GM18508 (cell line): ENCODE measurements around the gene ICAM4.
"Not testable (repeated sequence)": the region's sequence is repeated elsewhere in the genome, so short reads cannot be mapped to it uniquely, and the experiment has no call there.

Source experiments
- ATAC-seq: cut with Tn5 transposase; IDR thresholded peaks from one replicate; pipeline ENCODE4 v1.9.1; 2021; ENCODE audit warnings: moderate number of reproducible peaks; ENCODE audit not compliant: insufficient read depth, unreplicated experiment

The ICAM4 gene, protein sequence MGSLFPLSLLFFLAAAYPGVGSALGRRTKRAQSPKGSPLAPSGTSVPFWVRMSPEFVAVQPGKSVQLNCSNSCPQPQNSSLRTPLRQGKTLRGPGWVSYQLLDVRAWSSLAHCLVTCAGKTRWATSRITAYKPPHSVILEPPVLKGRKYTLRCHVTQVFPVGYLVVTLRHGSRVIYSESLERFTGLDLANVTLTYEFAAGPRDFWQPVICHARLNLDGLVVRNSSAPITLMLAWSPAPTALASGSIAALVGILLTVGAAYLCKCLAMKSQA

DNA sequence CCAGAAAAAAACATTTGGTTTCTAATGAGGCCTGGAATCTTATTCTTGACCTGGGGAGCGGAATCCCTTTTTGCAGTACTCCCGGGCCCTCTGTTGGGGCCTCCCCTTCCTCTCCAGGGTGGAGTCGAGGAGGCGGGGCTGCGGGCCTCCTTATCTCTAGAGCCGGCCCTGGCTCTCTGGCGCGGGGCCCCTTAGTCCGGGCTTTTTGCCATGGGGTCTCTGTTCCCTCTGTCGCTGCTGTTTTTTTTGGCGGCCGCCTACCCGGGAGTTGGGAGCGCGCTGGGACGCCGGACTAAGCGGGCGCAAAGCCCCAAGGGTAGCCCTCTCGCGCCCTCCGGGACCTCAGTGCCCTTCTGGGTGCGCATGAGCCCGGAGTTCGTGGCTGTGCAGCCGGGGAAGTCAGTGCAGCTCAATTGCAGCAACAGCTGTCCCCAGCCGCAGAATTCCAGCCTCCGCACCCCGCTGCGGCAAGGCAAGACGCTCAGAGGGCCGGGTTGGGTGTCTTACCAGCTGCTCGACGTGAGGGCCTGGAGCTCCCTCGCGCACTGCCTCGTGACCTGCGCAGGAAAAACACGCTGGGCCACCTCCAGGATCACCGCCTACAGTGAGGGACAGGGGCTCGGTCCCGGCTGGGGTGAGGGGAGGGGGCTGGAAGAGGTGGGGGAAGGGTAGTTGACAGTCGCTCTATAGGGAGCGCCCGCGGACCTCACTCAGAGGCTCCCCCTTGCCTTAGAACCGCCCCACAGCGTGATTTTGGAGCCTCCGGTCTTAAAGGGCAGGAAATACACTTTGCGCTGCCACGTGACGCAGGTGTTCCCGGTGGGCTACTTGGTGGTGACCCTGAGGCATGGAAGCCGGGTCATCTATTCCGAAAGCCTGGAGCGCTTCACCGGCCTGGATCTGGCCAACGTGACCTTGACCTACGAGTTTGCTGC lies at the start of gene ICAM4:
Gene ICAM4 (plus strand): TSS at position 153 of the 935 bp plus-strand sequence. CDS start 58 bp downstream, at position 211.
- ATAC-seq = no peak

DNA sequence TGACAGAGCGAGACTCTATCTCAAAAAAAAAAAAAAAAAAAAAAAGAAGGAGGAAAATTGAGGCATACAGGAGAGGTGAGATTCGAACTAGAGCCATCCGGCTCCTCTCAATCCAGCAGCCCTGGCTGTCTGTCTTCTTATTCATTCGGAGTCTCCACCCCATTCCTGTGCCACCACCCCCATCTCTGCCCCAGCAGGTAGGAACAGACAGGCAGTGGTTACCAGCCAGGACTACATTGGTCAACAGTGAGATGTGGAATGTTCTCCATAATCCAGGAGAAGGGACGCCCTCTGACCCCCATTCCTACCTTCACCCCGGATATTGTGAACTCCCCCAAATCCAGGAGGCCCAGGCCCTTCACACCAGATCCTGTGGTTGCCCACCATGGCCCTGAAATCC lies 49.1 kb upstream of the ICAM4 start:
- no peak for ATAC-seq

DNA sequence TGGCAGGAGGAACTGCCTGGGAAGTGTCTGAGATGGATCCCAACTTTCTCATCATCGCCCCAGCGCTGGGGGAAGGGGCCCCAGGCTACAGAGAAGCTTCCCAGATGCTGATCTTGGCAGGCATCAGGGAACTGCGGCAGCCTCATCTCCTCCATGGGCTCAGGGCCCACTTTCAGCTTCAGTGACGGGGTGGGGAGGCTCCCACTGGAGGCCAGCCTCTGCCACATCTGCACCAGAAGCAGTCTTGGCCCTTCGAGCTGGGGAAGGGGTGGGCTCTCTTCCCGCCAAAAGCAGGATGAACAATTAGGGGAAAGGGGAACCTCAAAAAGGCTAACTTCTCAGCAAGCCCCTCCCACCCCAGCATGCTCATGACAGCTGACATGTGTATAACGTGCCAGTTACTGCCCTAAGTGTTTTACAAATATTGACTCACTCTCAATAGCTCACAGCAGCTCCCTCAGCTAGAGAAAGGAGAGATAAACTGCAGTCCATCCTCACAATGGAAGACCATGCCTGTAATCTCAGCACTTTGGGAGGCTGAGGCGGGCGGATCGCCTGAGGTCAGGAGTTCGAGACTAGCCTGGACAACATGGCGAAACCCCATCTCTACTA lies 48.5 kb upstream of the ICAM4 start:
- no peak for ATAC-seq

DNA sequence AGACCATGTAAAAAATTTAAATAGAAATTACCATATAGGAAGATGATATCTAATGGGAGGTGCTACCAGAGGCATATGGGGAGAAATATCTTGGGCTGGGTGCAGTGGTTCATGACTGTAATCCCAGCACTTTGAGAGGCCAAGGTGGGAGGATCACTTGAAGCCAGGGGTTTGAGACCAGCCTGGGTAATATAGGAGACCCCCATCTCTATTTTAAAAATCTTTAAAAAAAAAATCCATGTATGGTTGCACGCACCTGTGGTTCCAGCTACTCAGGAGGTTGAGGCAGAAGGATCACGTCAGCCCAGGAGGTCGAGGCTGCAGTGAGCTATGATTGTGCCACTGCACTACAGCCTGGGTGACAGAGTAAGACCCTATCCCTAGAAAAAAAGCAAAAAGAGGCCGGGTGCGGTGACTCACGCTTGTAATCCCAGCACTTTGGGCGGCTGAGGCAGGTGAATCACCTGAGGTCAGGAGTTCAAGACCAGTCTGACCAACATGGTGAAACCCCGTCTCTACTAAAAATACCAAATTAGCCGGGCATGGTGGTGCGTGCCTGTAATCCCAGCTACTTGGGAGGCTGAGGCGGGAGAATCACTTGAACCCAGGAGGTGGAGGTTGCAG lies 44.8 kb upstream of the ICAM4 start:
- not testable (repeated sequence) for ATAC-seq

DNA sequence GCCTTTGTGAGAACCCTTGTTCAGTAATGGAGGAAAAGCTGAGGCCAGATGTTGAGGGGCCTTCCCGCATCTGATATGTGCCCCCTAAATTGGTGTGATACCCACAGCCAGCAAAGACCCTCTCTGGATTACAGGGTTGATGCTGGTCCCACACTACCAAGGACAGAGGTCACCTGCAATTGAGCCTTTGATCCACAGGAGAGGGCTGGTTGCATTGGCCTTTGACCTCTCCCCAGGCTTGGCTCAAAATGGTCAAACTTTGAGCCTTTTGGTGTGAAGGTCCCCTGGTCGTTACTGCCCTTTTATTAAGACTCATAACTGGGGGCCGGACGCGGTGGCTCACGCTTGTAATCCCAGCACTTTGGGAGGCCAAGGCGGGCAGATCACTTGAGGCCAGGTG lies 43.1 kb upstream of the ICAM4 start:
- no peak for ATAC-seq

DNA sequence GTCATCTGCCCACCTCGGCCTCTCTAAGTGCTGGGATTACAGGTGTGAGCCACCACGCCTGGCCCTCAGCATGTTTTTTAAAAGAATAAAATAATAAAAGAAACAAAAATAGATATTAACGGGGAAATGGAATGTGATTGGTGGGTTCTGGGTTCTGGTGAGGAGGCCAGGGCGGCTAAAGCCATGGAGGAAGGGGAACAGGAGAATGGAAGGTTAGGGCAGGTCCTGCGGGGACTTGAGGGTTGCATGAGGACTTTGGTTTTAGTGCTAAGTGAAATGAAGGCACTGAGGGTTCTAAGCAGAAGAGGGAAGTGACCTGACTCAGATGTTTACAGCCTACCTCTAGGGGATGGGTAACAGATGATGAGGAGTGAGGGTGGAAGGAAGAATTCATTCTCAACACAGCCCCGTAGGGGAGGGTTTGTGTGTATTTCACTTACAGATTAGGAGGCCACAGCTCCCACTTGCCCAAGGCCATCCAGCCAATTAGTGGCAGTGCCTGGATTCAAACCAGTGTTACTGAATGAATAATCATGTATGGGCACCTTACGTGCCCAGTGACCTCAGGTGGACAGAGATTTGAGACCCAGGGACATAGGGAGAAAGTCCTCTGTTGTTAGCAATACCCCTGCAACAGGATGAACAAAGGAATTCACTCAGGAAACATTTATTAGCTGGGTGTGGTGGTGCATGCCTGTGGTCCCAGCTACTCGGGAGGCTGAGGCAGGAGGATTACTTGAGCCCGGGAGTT lies 41.4 kb upstream of the ICAM4 start:
- no peak for ATAC-seq

DNA sequence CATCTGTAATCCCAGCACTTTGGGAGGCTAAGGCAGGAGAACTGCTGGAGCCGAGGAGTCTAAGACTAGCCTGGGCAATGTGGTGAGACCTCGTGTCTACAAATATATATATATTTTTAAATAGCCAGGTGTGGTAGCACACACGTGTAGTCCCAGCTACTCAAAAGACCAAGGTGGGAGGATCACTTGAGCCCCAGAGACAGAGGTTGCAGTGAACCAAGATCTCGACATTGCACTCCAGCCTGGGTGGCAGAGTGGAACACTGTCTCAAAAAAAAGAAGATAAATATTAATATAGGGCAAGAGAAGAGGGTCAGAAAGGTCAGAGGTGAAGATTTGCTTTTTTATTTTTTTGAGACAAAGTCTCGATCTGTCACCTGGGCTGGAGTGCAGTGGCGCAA lies 40.2 kb upstream of the ICAM4 start:
- no peak for ATAC-seq

DNA sequence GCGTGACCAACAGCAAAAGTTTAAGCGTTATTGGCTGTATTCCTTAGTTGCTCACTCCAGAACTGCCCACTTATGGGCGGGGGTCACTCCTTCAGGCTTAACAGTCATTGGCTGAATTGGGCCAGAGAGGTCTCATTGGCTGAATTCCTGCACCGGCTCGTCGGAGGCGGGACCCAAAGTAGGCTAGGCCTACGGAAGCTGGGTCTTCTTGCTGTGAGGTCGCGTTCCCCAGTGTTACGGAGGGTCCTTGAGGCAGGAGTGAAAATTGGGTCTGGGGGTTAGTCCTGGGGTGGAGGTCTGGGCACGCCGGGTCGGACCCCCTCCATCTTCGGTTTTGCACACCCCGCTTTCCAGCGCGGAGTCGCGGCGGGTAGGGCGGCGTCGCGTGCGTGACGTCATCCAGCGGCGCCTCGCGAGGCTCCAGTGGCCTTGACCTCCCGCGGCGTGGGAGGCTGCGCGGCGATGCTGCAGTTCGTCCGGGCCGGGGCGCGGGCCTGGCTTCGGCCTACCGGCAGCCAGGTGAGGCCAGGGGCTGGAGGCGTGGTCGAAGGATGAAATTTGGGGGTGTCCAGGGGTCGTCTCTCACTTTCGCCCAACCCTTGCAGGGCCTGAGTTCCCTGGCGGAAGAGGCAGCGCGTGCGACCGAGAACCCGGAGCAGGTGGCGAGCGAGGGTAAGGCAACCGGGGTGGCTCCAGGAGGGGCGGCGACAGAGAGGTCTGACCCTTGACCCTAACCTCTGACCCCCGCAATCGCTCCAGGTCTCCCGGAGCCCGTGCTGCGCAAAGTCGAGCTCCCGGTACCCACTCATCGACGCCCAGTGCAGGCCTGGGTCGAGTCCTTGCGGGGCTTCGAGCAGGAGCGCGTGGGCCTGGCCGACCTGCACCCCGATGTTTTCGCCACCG lies 34.7 kb upstream of the ICAM4 start, which contains the start of gene MRPL4:
Gene MRPL4 (plus strand): TSS at position 423 of the 903 bp plus-strand sequence. CDS start 40 bp downstream, at position 463.
- peak; percentile 76 for ATAC-seq

DNA sequence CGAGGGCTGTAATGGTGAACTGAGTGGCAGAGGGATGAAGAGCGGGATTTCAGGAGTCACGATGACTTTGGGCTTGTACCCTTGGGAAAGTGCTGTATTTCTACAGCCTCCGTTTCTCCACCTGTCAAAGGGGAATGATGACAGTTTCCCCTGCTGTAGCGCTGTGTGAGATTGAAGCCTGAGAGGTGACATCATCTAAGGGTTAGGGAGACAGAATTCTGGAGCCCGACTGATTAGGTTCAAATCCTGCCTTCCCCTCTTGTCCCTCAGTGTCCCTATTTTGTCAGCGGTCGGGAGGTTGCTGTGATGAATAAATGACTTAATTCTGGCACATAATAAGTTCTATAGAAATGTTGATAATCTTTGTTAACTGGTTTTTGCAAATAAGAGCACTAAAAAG lies 34.0 kb upstream of the ICAM4 start:
- ATAC-seq = no peak

DNA sequence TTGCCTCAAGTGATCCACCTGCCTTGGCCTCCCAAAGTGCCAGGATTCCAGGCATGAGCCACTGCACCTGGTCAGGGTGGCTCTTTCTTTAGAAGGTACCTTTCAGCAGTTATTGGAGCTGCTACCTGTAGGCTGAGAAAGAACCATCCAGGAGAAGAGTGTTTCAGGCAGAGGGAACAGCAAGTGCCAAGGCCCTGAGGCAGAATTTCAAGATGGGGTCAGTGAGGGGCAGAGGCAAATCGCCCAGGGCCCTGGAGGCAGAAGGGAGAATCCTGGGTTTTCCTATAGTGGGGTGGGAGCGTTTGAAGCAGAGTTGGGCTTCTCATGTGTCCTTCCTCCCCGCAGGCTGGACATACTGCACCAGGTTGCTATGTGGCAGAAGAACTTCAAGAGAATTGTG lies 32.5 kb upstream of the ICAM4 start:
- ATAC-seq = no peak

DNA sequence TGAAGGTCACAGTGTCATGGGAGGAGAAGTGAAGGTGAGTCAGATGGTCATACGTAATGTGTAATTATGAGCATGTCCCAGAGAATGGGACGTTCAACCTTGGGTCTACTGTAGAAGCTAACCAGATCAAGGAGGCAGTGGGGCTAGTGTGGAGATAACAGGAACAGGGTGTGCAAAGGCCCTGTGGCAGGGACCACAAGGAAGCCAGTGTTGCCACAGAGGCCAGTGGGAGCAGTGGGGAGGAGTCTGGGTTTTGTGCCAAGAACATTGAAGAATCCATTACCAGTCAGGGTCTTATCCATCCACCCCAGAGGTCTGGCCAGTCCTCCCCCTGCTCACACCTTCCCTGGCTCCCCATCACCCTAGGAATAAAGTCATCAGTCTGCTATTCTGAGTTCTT lies 31.4 kb upstream of the ICAM4 start:
- ATAC-seq = no peak

DNA sequence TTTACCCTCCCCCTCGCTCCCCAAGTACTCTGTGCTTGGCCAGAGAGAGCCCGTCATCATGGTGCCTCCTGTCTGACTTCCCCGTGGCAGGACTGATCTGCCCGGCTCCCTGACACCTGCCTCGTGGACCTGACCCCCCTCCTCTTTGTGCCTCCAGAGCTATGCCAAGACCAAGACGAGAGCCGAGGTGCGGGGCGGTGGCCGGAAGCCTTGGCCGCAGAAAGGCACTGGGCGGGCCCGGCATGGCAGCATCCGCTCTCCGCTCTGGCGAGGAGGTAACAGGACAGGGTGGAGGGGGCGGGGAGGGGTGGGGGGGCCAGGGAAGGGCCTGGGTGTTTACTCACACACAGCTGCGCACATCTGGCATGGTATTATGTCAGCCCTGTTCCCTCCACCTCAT lies 30.2 kb upstream of the ICAM4 start:
- ATAC-seq = no peak

DNA sequence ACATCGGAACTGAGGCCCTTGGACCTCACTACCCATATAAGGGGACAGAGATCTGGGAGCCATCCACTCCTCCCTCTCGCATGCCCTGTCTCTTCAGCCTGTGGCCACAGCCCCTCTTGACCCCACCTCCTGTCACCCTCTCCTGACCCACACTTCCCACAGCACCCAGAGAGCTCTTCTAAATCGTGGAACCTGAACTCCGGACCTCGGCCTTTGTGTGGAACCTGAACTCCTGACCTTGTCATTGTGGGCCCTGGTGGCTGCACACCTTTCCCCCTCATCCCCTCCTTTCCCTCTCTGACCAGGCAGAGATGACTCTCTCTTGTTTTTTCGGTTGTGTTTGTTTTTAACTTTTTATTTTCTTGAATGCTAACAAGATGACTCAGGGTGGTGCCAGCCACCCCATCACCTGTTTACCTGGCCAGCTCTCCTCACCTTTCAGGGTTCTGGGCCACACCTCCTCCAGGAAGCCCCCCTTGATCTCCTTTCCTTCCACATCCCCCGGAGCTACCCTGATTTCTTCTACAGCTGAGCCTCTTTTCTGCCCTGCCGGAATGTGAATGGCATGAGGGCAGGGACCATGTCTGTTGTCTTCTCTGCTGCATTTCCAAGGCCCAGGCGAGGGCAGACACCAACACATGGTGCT lies 29.7 kb upstream of the ICAM4 start:
- no peak for ATAC-seq

DNA sequence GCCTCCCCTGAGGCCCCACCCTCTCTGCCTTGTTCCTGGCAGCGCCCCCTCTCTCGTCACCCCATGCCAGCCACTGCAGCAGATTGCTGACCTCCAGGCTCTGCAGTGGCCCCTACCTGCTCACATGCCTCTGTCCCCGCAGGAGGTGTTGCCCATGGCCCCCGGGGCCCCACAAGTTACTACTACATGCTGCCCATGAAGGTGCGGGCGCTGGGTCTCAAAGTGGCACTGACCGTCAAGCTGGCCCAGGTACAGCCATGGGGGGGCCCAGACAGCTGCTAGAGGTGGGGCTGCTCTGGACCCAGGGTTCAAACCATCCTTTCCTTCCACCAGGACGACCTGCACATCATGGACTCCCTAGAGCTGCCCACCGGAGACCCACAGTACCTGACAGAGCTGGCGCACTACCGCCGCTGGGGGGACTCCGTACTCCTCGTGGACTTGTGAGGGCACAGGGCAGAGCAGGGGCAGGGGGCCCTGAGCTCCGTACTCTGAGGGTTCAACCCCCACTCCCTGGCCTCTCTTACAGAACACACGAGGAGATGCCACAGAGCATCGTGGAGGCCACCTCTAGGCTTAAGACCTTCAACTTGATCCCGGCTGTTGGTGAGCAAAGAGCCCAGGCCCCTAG lies 28.6 kb upstream of the ICAM4 start:
- ATAC-seq = no peak

DNA sequence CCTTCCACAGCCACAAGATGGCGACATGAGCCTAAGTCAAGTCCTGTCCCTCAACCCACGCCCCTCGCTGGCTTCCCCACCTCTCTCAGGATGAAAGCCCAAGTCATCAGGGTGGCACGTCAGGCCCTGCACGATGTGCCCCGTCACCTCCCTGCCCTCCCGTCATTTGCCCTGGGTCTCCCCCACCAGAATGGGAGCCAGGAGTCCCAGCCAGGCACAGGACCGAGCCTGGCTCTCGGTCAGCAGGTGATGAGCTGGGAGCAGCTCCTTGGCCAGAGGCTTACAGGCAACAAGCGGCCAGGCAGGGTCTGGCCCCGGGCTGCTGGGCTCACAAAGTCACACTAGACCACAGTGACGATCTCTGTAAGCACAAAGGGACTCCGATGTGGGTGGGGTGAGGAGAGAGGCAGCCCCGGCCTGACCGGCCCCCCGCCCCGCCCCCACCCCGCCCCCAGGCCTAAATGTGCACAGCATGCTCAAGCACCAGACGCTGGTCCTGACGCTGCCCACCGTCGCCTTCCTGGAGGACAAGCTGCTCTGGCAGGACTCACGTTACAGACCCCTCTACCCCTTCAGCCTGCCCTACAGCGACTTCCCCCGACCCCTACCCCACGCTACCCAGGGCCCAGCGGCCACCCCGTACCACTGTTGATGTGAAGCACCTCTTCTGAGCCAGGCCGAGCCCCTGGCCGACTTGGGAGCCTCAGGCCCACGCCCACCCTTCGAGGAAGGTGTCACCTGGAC lies 27.4 kb upstream of the ICAM4 start:
- no peak for ATAC-seq

DNA sequence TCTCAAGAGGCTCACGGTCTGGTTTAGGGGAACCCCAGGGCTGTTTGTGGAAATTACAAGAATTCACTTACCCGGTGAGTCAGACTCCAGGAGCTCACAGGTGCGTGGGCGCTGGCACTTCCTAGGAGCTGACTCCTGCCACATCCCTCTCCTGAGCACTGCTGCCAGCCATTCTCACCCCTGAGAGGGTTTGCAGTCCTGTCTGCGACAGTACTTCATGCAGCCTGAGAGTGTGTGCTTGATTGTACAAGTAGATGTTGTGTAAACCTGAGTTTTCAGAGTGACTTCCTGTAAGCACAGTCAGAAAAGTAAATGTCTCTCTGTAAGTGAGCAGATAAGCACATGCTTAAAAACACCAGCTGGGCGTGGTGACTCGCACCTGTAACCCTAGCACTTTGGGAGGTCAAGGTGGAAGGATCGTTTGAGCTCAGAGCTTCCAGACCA lies 26.6 kb upstream of the ICAM4 start:
- ATAC-seq = no peak

DNA sequence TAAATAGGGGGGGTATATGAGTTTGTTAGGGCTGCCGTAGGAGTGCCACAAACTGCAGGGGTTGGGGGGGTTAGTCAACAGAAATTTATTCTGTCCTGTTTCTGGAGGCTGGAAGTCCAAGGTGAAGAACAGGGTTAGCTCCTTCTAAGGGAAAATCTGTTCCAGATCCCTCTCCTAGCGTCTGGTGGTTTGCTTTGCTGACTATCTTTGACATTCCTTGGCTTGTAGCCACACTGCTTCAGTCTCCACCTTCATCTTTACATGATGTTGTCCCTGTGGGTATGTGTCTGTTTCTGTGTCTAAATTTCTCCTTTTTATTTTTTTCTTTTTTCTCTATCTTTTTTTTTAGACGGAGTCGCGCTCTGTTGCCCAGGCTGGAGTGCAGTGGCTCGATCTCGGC lies 24.0 kb upstream of the ICAM4 start:
- no peak for ATAC-seq
